GM12878 (cell line): Measurements from ENCODE around the gene ERC1. TPM values are rescaled to one million over a fixed set of nuclear protein-coding genes. Genes with fewer than 3 reads are reported as not detected.

Experiments
- ATAC-seq: fragments of 200-7000 bp; cut with Tn5 transposase; 3 replicates; pipeline ENCODE4 v1.9.1; 2020; ENCODE audit warnings: mild to moderate bottlenecking, moderate library complexity
- BruUV-seq: library from RNA; stranded (reverse); fragments of 400-500 nt; replicated peaks from 2 replicates; lab custom pipeline; 2021; lab: Mats Ljungman, UMichigan
- CTCF ChIA-PET: fragments of 300-600 bp; sonication (Branson Sonifier 250); formaldehyde crosslinking; extraction: SDS; loops from one replicate; lab custom pipeline; 2021; ENCODE audit warnings: inconsistent platforms; lab: Yijun Ruan, JAX
- POLR2A ChIA-PET: fragments of 350-600 bp; formaldehyde crosslinking; extraction: SDS; loops from one replicate; lab custom pipeline; 2021; ENCODE audit warnings: inconsistent platforms; lab: Charles Lee
- RAD21 ChIA-PET: fragments of 300-600 bp; sonication (Branson Sonifier 250); formaldehyde crosslinking; loops from one replicate; lab custom pipeline; 2023; ENCODE audit warnings: antibody characterized with exemption; ENCODE audit not compliant: unreplicated experiment; lab: Charles Lee
- SMC1A ChIA-PET: fragments of 300-600 bp; sonication (Branson Sonifier 250); formaldehyde crosslinking; loops from one replicate; lab custom pipeline; 2023; ENCODE audit not compliant: unreplicated experiment, uncharacterized antibody; lab: Charles Lee
- DNase-seq: peaks from one replicate; pipeline ENCODE4 v3.0.0-alpha.2; 2011; ENCODE audit warnings: low read depth, low spot score
- FAIRE-seq: peaks from 3 replicates; lab custom pipeline; 2011; peaks lifted over from hg19 to GRCh38; lab: Jason Lieb, UNC
- H2AFZ ChIP-seq: 2 replicates; pipeline ENCODE4 v1.6.0; 2011; ENCODE audit warnings: low read depth, low read length, control low read depth; ENCODE audit not compliant: control insufficient read depth
- H3K27ac ChIP-seq: 2 replicates; pipeline ENCODE4 v1.5.1; 2011; ENCODE audit warnings: control low read depth; ENCODE audit not compliant: control insufficient read depth, insufficient read depth
- H3K27me3 ChIP-seq, 2 experiments: replicated peaks in 1 of 2; 2 replicates each; pipeline versions ENCODE4 v1.6.0 to v1.6.1; 2011; ENCODE audit warnings: low read length in 1 of 2; ENCODE audit not compliant: control insufficient read depth in 2 of 2, insufficient read depth in 2 of 2
- H3K36me3 ChIP-seq, 2 experiments: 2 replicates each; pipeline ENCODE4 v1.5.1; 2011; ENCODE audit warnings: low read length in 1 of 2; ENCODE audit not compliant: control insufficient read depth in 2 of 2, insufficient read depth in 2 of 2
- H3K4me1 ChIP-seq: 2 replicates; pipeline ENCODE4 v1.6.1; 2011; ENCODE audit warnings: mild to moderate bottlenecking, low read length, moderate library complexity, mixed read lengths; ENCODE audit not compliant: control insufficient read depth, insufficient read depth
- H3K4me2 ChIP-seq: 2 replicates; pipeline ENCODE4 v1.6.0; 2011; ENCODE audit warnings: control low read depth; ENCODE audit not compliant: control insufficient read depth, insufficient read depth
- H3K4me3 ChIP-seq: fragments of 200-600 bp; sonication (generic); 2 replicates; pipeline ENCODE4 v1.5.1; 2016
- H3K79me2 ChIP-seq: 2 replicates; pipeline ENCODE4 v1.6.0; 2011; ENCODE audit warnings: low read length; ENCODE audit not compliant: control insufficient read depth, insufficient read depth
- H3K9ac ChIP-seq: 2 replicates; pipeline ENCODE4 v1.8.0; 2011; ENCODE audit warnings: low read length, control low read depth, mixed read lengths; ENCODE audit not compliant: control insufficient read depth, insufficient read depth
- H3K9me3 ChIP-seq: replicated peaks from 3 replicates; pipeline ENCODE4 v1.5.1; 2011; ENCODE audit warnings: mild to moderate bottlenecking, low read length; ENCODE audit not compliant: control insufficient read depth, insufficient read depth
- H4K20me1 ChIP-seq: 2 replicates; pipeline ENCODE4 v1.6.0; 2011; ENCODE audit not compliant: control insufficient read depth, insufficient read depth
- ATF7 ChIP-seq: fragments of 450-650 bp; IDR thresholded peaks from 2 replicates; pipeline ENCODE4 v1.6.1; 2016; ENCODE audit warnings: low read depth, mild to moderate bottlenecking
- BACH1 ChIP-seq: fragments of 450-650 bp; IDR thresholded peaks from 2 replicates; pipeline ENCODE4 v1.6.1; 2017; ENCODE audit warnings: mild to moderate bottlenecking, borderline replicate concordance
- BHLHE40 ChIP-seq, 2 experiments: fragments of 450-650 bp in 1 of 2; IDR thresholded peaks; 2 replicates each; pipeline ENCODE4 v1.6.1; 2011 to 2017; ENCODE audit warnings: low read depth in 2 of 2, borderline replicate concordance in 1 of 2, improper control_type of control experiment in 1 of 2, low read length in 1 of 2, mild to moderate bottlenecking in 1 of 2
- DPF2 ChIP-seq: fragments of 450-650 bp; IDR thresholded peaks from 2 replicates; pipeline ENCODE4 v1.6.1; 2017; ENCODE audit warnings: mild to moderate bottlenecking
- EP300 ChIP-seq, 2 experiments: fragments of 150-350 bp in 1 of 2; IDR thresholded peaks; 2 replicates each; pipeline ENCODE4 v1.6.1; 2011 to 2012; ENCODE audit warnings: low read depth in 2 of 2, low read length in 2 of 2, borderline replicate concordance in 1 of 2, improper control_type of control experiment in 1 of 2, inconsistent platforms in 1 of 2; ENCODE audit not compliant: control insufficient read depth in 1 of 2
- HDAC6 ChIP-seq: fragments of 200-600 bp; sonication (generic); IDR thresholded peaks from one replicate; pipeline ENCODE4 v1.8.0; 2017; ENCODE audit warnings: antibody characterized with exemption; ENCODE audit not compliant: unreplicated experiment
- IKZF2 ChIP-seq, 2 experiments: fragments of 450-650 bp; IDR thresholded peaks; 2 replicates each; pipeline ENCODE4 v1.6.1; 2017; ENCODE audit warnings: mild to moderate bottlenecking in 2 of 2, moderate library complexity in 2 of 2
- KLF5 ChIP-seq: fragments of 450-650 bp; IDR thresholded peaks from 2 replicates; pipeline ENCODE4 v1.6.1; 2014; ENCODE audit warnings: mild to moderate bottlenecking; ENCODE audit not compliant: partially characterized antibody
- MEF2B ChIP-seq: fragments of 450-650 bp; IDR thresholded peaks from 2 replicates; pipeline ENCODE4 v1.6.1; 2018; ENCODE audit warnings: mild to moderate bottlenecking, moderate library complexity; ENCODE audit not compliant: partially characterized antibody, poor library complexity, severe bottlenecking
- MTA2 ChIP-seq: fragments of 450-650 bp; IDR thresholded peaks from 2 replicates; pipeline ENCODE4 v1.6.1; 2016; ENCODE audit warnings: low read depth, mild to moderate bottlenecking, moderate library complexity
- NBN ChIP-seq: fragments of 450-650 bp; IDR thresholded peaks from 2 replicates; pipeline ENCODE4 v1.6.1; 2016
- TAF1 ChIP-seq: IDR thresholded peaks from 2 replicates; pipeline ENCODE4 v1.6.1; 2011; ENCODE audit warnings: mild to moderate bottlenecking, low read depth, low read length, borderline replicate concordance
- ZNF24 ChIP-seq: fragments of 450-650 bp; IDR thresholded peaks from 2 replicates; pipeline ENCODE4 v1.6.1; 2017; ENCODE audit warnings: antibody characterized with exemption, mild to moderate bottlenecking
- WGBS: methylation state at CpG from one replicate; pipeline ENCODE4 v1.1.6; 2016; ENCODE audit warnings: low lambda C conversion rate; ENCODE audit not compliant: insufficient replicate concordance, insufficient coverage; ENCODE audit errors: missing lambda C conversion rate; 5-methylcytosine and 5-hydroxymethylcytosine counted together
- in situ Hi-C: fragments of 300-500 bp; cut with MboI; formaldehyde crosslinking; loops from 9 replicates; pipeline ENCODE4 v1.14.3; 2018; ENCODE audit warnings: mixed read lengths
- intact Hi-C: fragments of 100-400 bp; cut with micrococcal nuclease; formaldehyde crosslinking; loops from one replicate; pipeline ENCODE4 v1.14.2; 2022; ENCODE audit not compliant: unreplicated experiment
- polyA plus RNA-seq, 11 experiments: library from polyadenylated mRNA; depleted of rRNA in 4 of 11; unstranded in 6 of 11; stranded (reverse) in 5 of 11; fragments of >200 nt; fragmentation: Nextera tagmentation in 4 of 11; fragmentation: Illumina TruSeq in 1 of 11; extraction: Ambion mirVana in 4 of 11; extraction: Trizol in 1 of 11; gene quantifications; 1 replicate in 1 of 11; 2 replicates in 10 of 11; pipeline versions ENCODE4 v1.2.1 to v1.2.3, GENCODE V29; 2011 to 2016; ENCODE audit warnings: inconsistent platforms in 2 of 11, missing spikeins in 2 of 11, low read depth in 1 of 11
- total RNA-seq, 4 experiments: library from RNA; depleted of rRNA in 3 of 4; stranded (reverse); fragments of >200 nt in 3 of 4; fragmentation: Illumina TruSeq in 1 of 4; extraction: Trizol in 1 of 4; gene quantifications; 2 replicates each; pipeline versions ENCODE4 v1.2.1 to v1.2.3, GENCODE V29; 2013 to 2021
- TF ChIP-seq, protein P1 (sequence below): fragments of 450-650 bp; IDR thresholded peaks from 2 replicates; pipeline ENCODE4 v1.6.1; 2017; ENCODE audit warnings: low read depth, mild to moderate bottlenecking, moderate library complexity
- TF ChIP-seq, protein P2 (sequence below): IDR thresholded peaks from 2 replicates; pipeline ENCODE4 v1.6.1; 2012; ENCODE audit warnings: improper control_type of control experiment, low read depth, low read length; ENCODE audit not compliant: insufficient replicate concordance

ERC1 gene
- total and polyA plus RNA-seq, 10 of the 15 experiments (the other 5 are each of a cell fraction or from before 2014, with no cell fraction given), result 0.75 to 8.0 (median 5.0) TPM

DNA sequence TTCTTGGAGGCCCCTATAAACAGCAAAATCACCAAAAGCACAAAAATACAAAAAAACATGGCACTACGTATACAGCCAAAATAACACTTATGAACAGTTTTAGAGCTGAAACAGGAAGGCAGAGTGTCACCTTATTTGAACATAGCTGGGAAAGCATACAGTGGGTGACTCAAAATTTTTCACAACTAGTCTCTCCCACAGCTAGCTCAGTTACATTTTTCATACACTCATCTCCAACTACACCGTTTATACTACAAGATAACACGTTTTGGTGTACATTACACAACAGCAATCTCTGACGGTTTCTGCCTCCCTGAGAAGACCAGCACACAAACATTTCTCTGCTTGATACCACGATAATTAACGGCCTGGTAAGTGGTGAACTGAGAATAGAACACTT is 44.4 kb upstream of the ERC1 start:
- ChIA-PET RAD21 (interaction anchor here (0.7 to 1.8 kb wide), 14 partner anchors 13 to 377 kb away, joined by 3 to 11 read pairs (median 3); partner anchors contain the start of gene WNK1), POLR2A (no interaction called here)
- Histone ChIP-seq H3K9me3 (no peaks in the 10 kb centered on the region), H3K27ac (peak overlapping the region; percentile 27), H3K36me3 (no peaks in the 10 kb centered on the region), H3K4me2 (peak overlapping the region; percentile 36; the same call in 1 of the 2 replicates)
- intact Hi-C loops, result loop anchor here (5.0 kb wide), 1 partner anchor 124 kb away; no protein-coding TSS in a partner anchor
- TF ChIP-seq DPF2, result peak; percentile 38; the same call in 1 of the 2 replicates
- no peak for TF ChIP-seq HDAC6
- 0 out of 4 replicates have a peak, but pooled peaks of 1 of the 2 experiments have one; percentile 14 for TF ChIP-seq BHLHE40 (IDR thresholded peaks at IDR 0.05; ENCODE audit: borderline replicate concordance in 1 of 2, low read depth in 2 of 2, low read length in 1 of 2)
- TF ChIP-seq, protein P1, sequence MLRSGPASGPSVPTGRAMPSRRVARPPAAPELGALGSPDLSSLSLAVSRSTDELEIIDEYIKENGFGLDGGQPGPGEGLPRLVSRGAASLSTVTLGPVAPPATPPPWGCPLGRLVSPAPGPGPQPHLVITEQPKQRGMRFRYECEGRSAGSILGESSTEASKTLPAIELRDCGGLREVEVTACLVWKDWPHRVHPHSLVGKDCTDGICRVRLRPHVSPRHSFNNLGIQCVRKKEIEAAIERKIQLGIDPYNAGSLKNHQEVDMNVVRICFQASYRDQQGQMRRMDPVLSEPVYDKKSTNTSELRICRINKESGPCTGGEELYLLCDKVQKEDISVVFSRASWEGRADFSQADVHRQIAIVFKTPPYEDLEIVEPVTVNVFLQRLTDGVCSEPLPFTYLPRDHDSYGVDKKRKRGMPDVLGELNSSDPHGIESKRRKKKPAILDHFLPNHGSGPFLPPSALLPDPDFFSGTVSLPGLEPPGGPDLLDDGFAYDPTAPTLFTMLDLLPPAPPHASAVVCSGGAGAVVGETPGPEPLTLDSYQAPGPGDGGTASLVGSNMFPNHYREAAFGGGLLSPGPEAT, result 0 out of 2 replicates have a peak, but pooled peaks have one; percentile 12
- no peak for TF ChIP-seq KLF5
- no peak for TF ChIP-seq TAF1
- TF ChIP-seq EP300 (IDR thresholded peaks at IDR 0.05; ENCODE audit: borderline replicate concordance in 1 of 2, control insufficient read depth in 1 of 2, low read depth in 2 of 2, low read length in 2 of 2), result 0 out of 4 replicates have a peak, but pooled peaks of 1 of the 2 experiments have one; percentile 9
- TF ChIP-seq MTA2, result peak; percentile 37; the same call in 1 of the 2 replicates
- TF ChIP-seq, protein P2, sequence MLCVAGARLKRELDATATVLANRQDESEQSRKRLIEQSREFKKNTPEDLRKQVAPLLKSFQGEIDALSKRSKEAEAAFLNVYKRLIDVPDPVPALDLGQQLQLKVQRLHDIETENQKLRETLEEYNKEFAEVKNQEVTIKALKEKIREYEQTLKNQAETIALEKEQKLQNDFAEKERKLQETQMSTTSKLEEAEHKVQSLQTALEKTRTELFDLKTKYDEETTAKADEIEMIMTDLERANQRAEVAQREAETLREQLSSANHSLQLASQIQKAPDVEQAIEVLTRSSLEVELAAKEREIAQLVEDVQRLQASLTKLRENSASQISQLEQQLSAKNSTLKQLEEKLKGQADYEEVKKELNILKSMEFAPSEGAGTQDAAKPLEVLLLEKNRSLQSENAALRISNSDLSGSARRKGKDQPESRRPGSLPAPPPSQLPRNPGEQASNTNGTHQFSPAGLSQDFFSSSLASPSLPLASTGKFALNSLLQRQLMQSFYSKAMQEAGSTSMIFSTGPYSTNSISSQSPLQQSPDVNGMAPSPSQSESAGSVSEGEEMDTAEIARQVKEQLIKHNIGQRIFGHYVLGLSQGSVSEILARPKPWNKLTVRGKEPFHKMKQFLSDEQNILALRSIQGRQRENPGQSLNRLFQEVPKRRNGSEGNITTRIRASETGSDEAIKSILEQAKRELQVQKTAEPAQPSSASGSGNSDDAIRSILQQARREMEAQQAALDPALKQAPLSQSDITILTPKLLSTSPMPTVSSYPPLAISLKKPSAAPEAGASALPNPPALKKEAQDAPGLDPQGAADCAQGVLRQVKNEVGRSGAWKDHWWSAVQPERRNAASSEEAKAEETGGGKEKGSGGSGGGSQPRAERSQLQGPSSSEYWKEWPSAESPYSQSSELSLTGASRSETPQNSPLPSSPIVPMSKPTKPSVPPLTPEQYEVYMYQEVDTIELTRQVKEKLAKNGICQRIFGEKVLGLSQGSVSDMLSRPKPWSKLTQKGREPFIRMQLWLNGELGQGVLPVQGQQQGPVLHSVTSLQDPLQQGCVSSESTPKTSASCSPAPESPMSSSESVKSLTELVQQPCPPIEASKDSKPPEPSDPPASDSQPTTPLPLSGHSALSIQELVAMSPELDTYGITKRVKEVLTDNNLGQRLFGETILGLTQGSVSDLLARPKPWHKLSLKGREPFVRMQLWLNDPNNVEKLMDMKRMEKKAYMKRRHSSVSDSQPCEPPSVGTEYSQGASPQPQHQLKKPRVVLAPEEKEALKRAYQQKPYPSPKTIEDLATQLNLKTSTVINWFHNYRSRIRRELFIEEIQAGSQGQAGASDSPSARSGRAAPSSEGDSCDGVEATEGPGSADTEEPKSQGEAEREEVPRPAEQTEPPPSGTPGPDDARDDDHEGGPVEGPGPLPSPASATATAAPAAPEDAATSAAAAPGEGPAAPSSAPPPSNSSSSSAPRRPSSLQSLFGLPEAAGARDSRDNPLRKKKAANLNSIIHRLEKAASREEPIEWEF, result no peak
- no peak; the same call in 1 of the 2 replicates for TF ChIP-seq BACH1
- peak; percentile 12 to 31; a peak in 1 of 4 replicates for TF ChIP-seq IKZF2 (IDR thresholded peaks at IDR 0.05)
- peak; percentile 73; the same call in 1 of the 2 replicates for TF ChIP-seq NBN
- TF ChIP-seq MEF2B, result peak; percentile 4
- TF ChIP-seq ATF7, result 0 out of 2 replicates have a peak, but pooled peaks have one; percentile 16
- peak; percentile 29; the same call in 1 of the 2 replicates for TF ChIP-seq ZNF24
- TF ChIP-seq, all 136 proteins: peak for 10
- Histone ChIP-seq H2AFZ (peak overlapping the region; percentile 0), H3K4me3 (peak overlapping the region; percentile 22; the same call in 1 of the 2 replicates), H3K79me2 (peaks cover 35% of the 10 kb centered on the region), H3K4me1 (peaks cover 6% of the 10 kb centered on the region), H3K9ac (no peak overlapping the region), H3K27me3 (no peaks in the 10 kb centered on the region), H4K20me1 (no peaks in the 10 kb centered on the region)
- DNase-seq (peak; percentile 24), ATAC-seq (peak; percentile 13), FAIRE-seq (peak; percentile 41)
- SMC1A ChIA-PET, result interaction anchor here (0.6 to 2.3 kb wide), 21 partner anchors 9 to 494 kb away, joined by 3 to 7 read pairs (median 4); no protein-coding TSS in a partner anchor
- CTCF ChIA-PET, result interaction anchor here (0.8 to 4.3 kb wide), 9 partner anchors 9 to 636 kb away, joined by 3 to 25 read pairs (median 6); no protein-coding TSS in a partner anchor
- in situ Hi-C loops, result loop anchor here (5.0 kb wide), 1 partner anchor 369 kb away; no protein-coding TSS in a partner anchor
- 40% methylated on average over 6 of the region's 6 CpGs for WGBS
- BruUV-seq, result no TSS peak
